Right lobe of liver (tissue), 6 donors: ENCODE data around the gene HOXD10. TPM values are rescaled to one million over a fixed set of nuclear protein-coding genes. Genes with fewer than 3 reads are reported as not detected.

Source experiments
- ATAC-seq, 4 donors: fragments of 200-7000 bp; cut with Tn5 transposase; one replicate each; pipeline ENCODE4 v1.9.1; 2020; ENCODE audit warnings: mild to moderate bottlenecking in 4 of 4, moderate library complexity in 4 of 4
- DNase-seq, 3 donors: peaks; one replicate each; pipeline ENCODE4 v3.0.0-alpha.2; 2020
- H3K27ac ChIP-seq, 3 donors: fragments of 200-600 bp; one replicate each; pipeline ENCODE4 v1.8.0; 2022
- H3K27me3 ChIP-seq, 2 donors: fragments of 200-600 bp; one replicate each; pipeline ENCODE4 v1.8.0; 2022
- H3K36me3 ChIP-seq, 4 donors: fragments of 200-600 bp; sonication (generic) in 1 of 4; one replicate each; pipeline versions ENCODE4 v1.5.1 to v1.8.0; 2017 to 2022; ENCODE audit warnings: control low read depth in 1 of 4
- H3K4me1 ChIP-seq, 4 donors: fragments of 200-600 bp; sonication (generic) in 1 of 4; one replicate each; pipeline versions ENCODE4 v1.5.1 to v1.8.0; 2017 to 2022; ENCODE audit warnings: control low read depth in 1 of 4
- H3K4me3 ChIP-seq, 3 donors: fragments of 200-600 bp; one replicate each; pipeline ENCODE4 v1.8.0; 2022
- H3K9me3 ChIP-seq, 4 donors: fragments of 200-600 bp; sonication (generic) in 1 of 4; one replicate each; pipeline versions ENCODE4 v1.5.1 to v1.8.0; 2017 to 2022; ENCODE audit warnings: control low read depth in 1 of 4
- CTCF ChIP-seq, 4 donors: fragments of 200-600 bp in 3 of 4; fragments of 450-650 bp in 1 of 4; IDR thresholded peaks; one replicate each; pipeline versions ENCODE4 v1.5.1 to v1.8.0; 2016 to 2022; ENCODE audit warnings: antibody characterized with exemption in 4 of 4, mild to moderate bottlenecking in 2 of 4
- POLR2A ChIP-seq: fragments of 450-650 bp; IDR thresholded peaks from one replicate; pipeline ENCODE4 v1.6.1; 2017; ENCODE audit warnings: antibody characterized with exemption, mild to moderate bottlenecking
- WGBS: methylation state at CpG from one replicate; pipeline ENCODE4 v1.1.6; 2018; ENCODE audit warnings: low coverage, low lambda C conversion rate; ENCODE audit not compliant: insufficient coverage; ENCODE audit errors: missing lambda C conversion rate; 5-methylcytosine and 5-hydroxymethylcytosine counted together
- intact Hi-C, 2 donors: fragments of 100-400 bp; cut with DNase I; formaldehyde crosslinking; loops; one replicate each; pipeline versions ENCODE4 v1.11.2 to v1.14.1; 2022
- total RNA-seq, 6 experiments: library from RNA; depleted of rRNA in 2 of 6; stranded (reverse); fragments of >200 nt in 2 of 6; fragmentation: NEBNext Ultra II Directional in 3 of 6; extraction: Animal tissue kit (Norgen Biotek cat#: 25700) in 3 of 6; gene quantifications; one replicate each; pipeline versions ENCODE4 v1.1.0 to v1.2.4, GENCODE V29; 2016 to 2023
- donor health status: DM: no; HTN: yes; CAD: no.
- donor health status: DM: no; HTN: no; CAD: no.
- donor health status: DM: no; HTN: no; CAD: no.
- donor health status: DM: no; HTN: yes; CAD: no.
- donor health status: DM: no; HTN: yes; CAD: no.

HOXD10 gene
- total RNA-seq, 6 experiments from 2014 or later: not detected

- no peaks in the 10 kb centered on the region for H3K36me3 ChIP-seq
- WGBS: 13% methylated on average over 4 of the region's 7 CpGs
- H3K27me3 ChIP-seq: peaks cover 25 to 86% of the 10 kb centered on the region in 2 donors
- H3K4me3 ChIP-seq: no peak overlapping the region
- no peak for ATAC-seq
- no peak for DNase-seq
- no peak overlapping the region for H3K27ac ChIP-seq
- intact Hi-C loops: no loop called here
- peaks cover 0 to 8% (median 0%) of the 10 kb centered on the region in 4 donors for H3K4me1 ChIP-seq
- H3K9me3 ChIP-seq: no peaks in the 10 kb centered on the region
- TF ChIP-seq CTCF (IDR thresholded peaks at IDR 0.05) (no peak), POLR2A (no peak)
These were observed 13.4 kb upstream of the HOXD10 start for GRCh38 chr2:176103194-176103593.

- Histone ChIP-seq H3K27me3 (peaks cover 28 to 86% of the 10 kb centered on the region in 2 donors), H3K27ac (no peak overlapping the region), H3K9me3 (no peaks in the 10 kb centered on the region), H3K36me3 (no peaks in the 10 kb centered on the region), H3K4me3 (no peak overlapping the region), H3K4me1 (peaks cover 0 to 8% (median 0%) of the 10 kb centered on the region in 4 donors)
- TF ChIP-seq POLR2A (no peak), CTCF (IDR thresholded peaks at IDR 0.05) (no peak)
- no peak for ATAC-seq
- WGBS: 2% methylated on average over 16 of the region's 17 CpGs
- DNase-seq: no peak
- intact Hi-C loops: no loop called here
These were observed 12.7 kb upstream of the HOXD10 start for GRCh38 chr2:176103742-176104315.

- H3K4me1 ChIP-seq: peaks cover 0 to 8% (median 0%) of the 10 kb centered on the region in 4 donors
- peaks cover 34 to 88% of the 10 kb centered on the region in 2 donors for H3K27me3 ChIP-seq
- H3K27ac ChIP-seq: no peak overlapping the region
- no peak for ATAC-seq
- 3% methylated on average over 20 of the region's 56 CpGs for WGBS
- DNase-seq: no peak
- no peaks in the 10 kb centered on the region for H3K36me3 ChIP-seq
- H3K4me3 ChIP-seq: no peak overlapping the region
- TF ChIP-seq POLR2A (no peak), CTCF (IDR thresholded peaks at IDR 0.05) (no peak)
- H3K9me3 ChIP-seq: no peaks in the 10 kb centered on the region
- intact Hi-C loops: no loop called here
These were observed 12.1 kb upstream of the HOXD10 start for GRCh38 chr2:176104316-176105077.

GRCh38 chr2:176105078-176105729 is 11.4 kb upstream of the HOXD10 start:
- no peak for ATAC-seq
- Histone ChIP-seq H3K27ac (no peak overlapping the region), H3K36me3 (no peaks in the 10 kb centered on the region), H3K27me3 (peaks cover 34 to 88% of the 10 kb centered on the region in 2 donors), H3K4me1 (peaks cover 0 to 8% (median 0%) of the 10 kb centered on the region in 4 donors), H3K9me3 (no peaks in the 10 kb centered on the region), H3K4me3 (no peak overlapping the region)
- no peak for TF ChIP-seq CTCF (IDR thresholded peaks at IDR 0.05)
- no peak for TF ChIP-seq POLR2A
- intact Hi-C loops: no loop called here
- DNase-seq: no peak
- 5% methylated on average over 13 of the region's 25 CpGs for WGBS
